Bronchial epithelial cell (primary cell): ENCODE results near the gene EYA2. TPM values are rescaled to one million over a fixed set of nuclear protein-coding genes. Genes with fewer than 3 reads are reported as not detected.
"Not testable (repeated sequence)": the region's sequence is repeated elsewhere in the genome, so short reads cannot be mapped to it uniquely, and the experiment has no call there.

ENCODE experiments used
- DNase-seq: peaks from one replicate; pipeline ENCODE4 v3.0.0-alpha.2; 2010; ENCODE audit warnings: low read depth
- FAIRE-seq: peaks from 2 replicates; lab custom pipeline; 2011; peaks lifted over from hg19 to GRCh38; lab: Jason Lieb, UNC
- H3K27me3 ChIP-seq: 2 replicates; pipeline ENCODE4 v1.5.1; 2011; ENCODE audit warnings: low read length; ENCODE audit not compliant: control insufficient read depth, insufficient read depth
- H3K36me3 ChIP-seq: 2 replicates; pipeline ENCODE4 v1.5.1; 2011; ENCODE audit warnings: low read length; ENCODE audit not compliant: control insufficient read depth, insufficient read depth
- H3K4me3 ChIP-seq: 2 replicates; pipeline ENCODE4 v1.5.1; 2011; ENCODE audit warnings: mild to moderate bottlenecking, low read depth, low read length, control low read depth
- total RNA-seq: library from RNA; depleted of rRNA; stranded (reverse); fragments of >200 nt; gene quantifications from 2 replicates; pipeline ENCODE4 v1.2.1, GENCODE V29; 2014
- TF ChIP-seq, protein P1 (sequence below): IDR thresholded peaks from 2 replicates; pipeline ENCODE4 v1.5.1; 2011; ENCODE audit warnings: mild to moderate bottlenecking, moderate library complexity, low read length, control low read depth, inconsistent platforms; ENCODE audit not compliant: insufficient read depth, severe bottlenecking

Gene EYA2
- total RNA-seq, 1 donor from 2014 or later, result 8.4 TPM

DNA sequence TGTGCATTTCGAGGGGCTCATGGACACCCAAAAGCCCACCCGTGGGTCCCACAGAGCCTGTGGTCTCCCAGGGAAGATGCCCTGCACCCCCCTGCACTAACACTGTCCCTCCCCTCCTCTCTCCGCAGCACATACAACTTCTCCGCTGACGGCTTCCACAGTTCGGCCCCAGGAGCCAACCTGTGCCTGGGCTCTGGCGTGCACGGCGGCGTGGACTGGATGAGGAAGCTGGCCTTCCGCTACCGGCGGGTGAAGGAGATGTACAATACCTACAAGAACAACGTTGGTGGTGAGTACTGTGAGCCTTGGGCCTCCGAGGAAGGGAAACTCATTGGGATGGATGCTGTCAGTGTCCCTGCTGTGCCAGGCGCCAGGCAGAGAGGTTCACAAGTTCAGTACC, 277.9 kb downstream of the EYA2 start:
- DNase-seq (no peak), FAIRE-seq (no peak)
- TF ChIP-seq, protein P1, sequence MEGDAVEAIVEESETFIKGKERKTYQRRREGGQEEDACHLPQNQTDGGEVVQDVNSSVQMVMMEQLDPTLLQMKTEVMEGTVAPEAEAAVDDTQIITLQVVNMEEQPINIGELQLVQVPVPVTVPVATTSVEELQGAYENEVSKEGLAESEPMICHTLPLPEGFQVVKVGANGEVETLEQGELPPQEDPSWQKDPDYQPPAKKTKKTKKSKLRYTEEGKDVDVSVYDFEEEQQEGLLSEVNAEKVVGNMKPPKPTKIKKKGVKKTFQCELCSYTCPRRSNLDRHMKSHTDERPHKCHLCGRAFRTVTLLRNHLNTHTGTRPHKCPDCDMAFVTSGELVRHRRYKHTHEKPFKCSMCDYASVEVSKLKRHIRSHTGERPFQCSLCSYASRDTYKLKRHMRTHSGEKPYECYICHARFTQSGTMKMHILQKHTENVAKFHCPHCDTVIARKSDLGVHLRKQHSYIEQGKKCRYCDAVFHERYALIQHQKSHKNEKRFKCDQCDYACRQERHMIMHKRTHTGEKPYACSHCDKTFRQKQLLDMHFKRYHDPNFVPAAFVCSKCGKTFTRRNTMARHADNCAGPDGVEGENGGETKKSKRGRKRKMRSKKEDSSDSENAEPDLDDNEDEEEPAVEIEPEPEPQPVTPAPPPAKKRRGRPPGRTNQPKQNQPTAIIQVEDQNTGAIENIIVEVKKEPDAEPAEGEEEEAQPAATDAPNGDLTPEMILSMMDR, result no peak
- H3K27me3 ChIP-seq, result no peaks in the 10 kb centered on the region
- no peak overlapping the region for H3K4me3 ChIP-seq
- peaks cover 8% of the 10 kb centered on the region for H3K36me3 ChIP-seq

DNA sequence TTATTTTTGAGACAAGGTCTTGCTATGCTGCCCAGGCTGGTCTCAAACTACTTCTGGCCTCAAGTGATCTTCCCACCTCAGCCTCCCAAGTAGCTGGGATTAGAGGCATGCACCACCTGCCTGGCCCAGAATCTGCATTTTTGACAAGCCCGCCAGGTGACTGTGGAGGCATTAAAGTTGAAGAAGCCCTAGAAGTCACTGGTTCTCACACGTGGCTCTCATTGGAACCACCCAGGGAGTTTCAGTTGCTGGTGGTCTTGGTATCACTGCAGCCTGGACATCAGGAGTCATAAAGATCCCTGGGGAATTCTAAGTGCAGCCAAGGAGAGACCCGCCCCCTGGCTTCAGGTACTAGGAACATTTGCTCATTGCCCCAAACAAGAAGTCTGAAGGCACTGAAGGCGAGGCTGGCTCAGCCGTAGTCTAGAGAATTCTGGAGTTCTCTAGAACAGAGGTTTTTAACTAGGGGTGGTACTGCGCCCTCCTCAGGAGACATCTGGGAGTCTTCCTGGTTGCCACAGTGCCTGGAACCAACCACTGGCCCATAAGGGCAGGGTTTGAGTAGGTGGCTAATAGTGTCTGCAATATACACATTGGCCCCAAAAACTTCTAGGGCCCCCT, 279.1 kb downstream of the EYA2 start:
- no peak for DNase-seq
- H3K36me3 ChIP-seq, result peaks cover 8% of the 10 kb centered on the region
- FAIRE-seq, result no peak

DNA sequence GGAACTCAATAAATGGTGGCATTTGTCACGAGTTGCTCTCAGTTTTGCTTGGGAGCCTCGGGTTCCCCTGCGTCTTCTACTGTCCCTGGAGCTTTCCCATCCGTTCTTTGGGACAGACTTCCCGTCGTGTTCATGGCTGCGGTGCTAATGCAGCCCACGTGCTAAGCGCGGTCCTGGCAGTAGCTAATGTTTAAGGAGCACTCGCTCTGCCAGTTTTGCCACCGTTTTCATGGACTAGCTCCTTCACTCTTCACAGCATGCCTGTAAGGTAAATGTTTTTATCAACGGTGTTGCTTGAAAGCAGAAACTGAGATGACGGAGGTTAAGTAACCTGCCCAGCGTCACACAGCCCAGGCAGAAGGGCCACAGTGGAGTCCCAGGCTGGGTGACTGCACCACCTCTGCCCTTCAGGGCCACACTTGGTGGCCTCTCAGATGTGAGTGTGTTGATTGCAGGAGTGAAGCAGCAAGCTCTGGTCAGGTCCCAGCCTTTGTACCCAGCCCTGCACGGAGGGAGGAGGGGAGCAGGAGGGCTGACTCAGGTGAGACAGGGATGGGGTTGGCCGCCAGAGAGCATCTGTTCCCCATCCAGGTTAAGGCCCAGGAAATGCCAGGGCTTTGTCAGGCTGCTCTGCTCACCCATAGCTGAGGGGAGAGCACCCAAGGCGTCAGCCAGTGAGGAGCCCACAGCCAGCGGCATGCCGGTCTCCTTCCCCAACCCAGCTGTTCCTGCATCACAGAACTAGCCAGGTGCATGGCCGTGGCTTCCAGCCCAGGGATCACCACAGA, 280.0 kb downstream of the EYA2 start:
- TF ChIP-seq, protein P1, result no peak
- peaks cover 8% of the 10 kb centered on the region for H3K36me3 ChIP-seq
- no peak overlapping the region for H3K4me3 ChIP-seq
- H3K27me3 ChIP-seq, result no peaks in the 10 kb centered on the region
- FAIRE-seq (no peak), DNase-seq (no peak)

More for the DNA sequence above, 279.1 kb downstream of the EYA2 start:
- TF ChIP-seq, protein P1, result no peak
- H3K4me3 ChIP-seq, result no peak overlapping the region
- no peaks in the 10 kb centered on the region for H3K27me3 ChIP-seq

DNA sequence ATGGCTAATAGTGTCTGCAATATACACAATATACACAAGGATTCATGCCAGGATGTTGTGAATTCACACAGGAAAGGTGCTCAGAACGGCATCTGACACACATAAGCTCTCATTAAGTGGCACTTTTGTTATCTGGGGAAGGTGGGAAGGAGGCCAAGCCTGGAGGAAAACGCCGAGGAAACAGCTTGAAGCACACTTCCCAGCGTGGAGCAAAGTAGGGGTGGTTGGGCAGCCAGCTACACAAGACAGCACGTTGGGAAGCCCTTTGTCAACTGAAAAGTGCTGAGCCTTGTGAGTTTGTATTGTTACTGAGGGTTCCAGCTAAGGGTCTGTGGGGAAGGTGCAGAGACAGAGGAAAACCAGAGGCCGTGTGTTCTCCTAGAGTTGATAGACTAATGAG, 280.9 kb downstream of the EYA2 start:
- FAIRE-seq (no peak), DNase-seq (no peak)
- peaks cover 10% of the 10 kb centered on the region for H3K36me3 ChIP-seq
- H3K27me3 ChIP-seq, result no peaks in the 10 kb centered on the region
- TF ChIP-seq, protein P1, result no peak
- H3K4me3 ChIP-seq, result no peak overlapping the region

DNA sequence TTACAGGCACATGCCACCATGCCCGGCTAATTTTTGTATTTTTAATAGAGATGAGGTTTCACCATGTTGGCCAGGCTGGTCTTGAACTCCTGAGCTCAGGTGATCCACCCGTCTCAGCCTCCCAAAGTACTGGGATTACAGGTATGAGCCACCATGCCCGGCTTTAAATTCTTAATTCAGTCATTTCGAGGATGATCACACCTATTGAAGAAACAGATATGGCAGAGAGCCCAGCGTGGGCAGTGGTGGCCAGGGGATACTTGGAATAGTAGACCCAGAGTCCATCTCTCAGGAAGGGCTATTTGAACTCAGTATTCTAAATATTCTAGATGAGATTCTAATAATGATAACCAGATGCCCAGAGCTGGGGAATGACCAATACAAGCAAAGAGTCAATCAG, 281.6 kb downstream of the EYA2 start:
- DNase-seq, H3K27me3 ChIP-seq, H3K4me3 ChIP-seq, FAIRE-seq: not testable (repeated sequence)
- H3K36me3 ChIP-seq, result peaks cover 13% of the 10 kb centered on the region

DNA sequence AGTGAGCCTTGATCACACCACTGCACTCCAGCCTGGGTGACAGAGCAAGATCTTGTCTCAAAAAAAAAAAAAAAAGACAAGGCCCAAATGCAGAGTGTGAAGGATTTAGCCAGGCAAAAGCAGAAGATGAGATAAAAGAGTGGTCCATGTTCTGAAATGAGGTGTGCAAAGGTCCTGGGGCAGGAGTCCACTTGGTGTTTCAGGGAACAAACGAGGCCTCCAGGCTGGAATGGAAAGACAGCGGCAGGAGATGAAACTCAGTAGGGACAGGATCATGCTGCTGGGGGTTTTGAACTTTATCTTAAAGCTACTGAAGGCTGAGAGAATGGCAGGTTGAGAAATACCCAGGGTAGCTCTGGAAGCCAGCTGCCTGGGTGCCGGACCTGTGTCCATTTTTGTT, 283.6 kb downstream of the EYA2 start:
- Histone ChIP-seq H3K36me3 (peaks cover 11% of the 10 kb centered on the region), H3K27me3 (no peaks in the 10 kb centered on the region), H3K4me3 (no peak overlapping the region)
- DNase-seq, result no peak
- FAIRE-seq, result no peak
- TF ChIP-seq, protein P1, result no peak
